ENCODE results near the gene ARHGAP4.

DNA sequence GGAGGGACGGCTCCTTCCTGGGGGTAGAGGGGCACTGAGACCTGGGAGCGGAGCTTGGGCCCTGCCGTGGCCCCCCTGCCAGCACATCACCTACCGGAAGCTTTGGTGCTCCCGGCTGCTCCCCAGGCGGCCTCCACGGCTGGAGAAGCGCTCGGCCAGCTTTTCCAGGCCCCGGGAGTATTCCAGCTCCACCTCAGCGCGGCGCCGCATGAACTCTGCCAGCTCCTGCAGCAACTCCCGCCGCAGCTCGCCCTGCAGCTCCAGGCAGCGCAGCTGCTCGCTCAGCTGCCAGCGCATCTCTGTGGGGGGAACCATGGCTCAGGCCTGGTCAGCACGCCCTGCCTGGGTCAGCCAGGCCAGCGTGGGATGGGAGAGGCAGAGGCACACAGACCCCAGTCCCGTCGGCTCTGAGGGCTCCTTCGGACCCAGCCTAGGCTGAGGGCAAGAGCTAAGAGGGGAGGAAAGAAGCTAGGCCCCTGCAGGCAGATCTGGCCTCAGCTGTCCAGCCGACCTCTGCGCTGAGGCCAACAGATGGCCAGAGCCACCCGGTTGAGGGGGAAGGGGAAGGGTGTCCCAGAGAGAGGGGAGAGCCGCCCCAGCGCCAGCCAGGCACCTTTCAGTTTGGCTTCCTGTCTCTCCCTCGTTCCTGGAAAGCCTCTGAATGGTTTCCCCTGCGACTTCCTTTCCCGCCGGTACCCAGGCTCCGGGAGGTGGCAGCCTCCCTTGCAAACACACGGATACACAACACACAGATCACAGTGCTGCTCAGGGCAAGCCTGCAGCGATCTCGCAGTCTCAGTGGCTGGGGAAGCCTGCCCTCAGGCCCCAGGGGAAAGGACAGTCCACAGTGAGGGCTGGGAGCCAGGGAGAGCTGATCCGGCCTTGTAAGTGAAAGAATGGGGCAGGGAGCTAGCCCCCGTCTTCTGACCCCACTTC, 4.3 kb downstream of the ARHGAP4 start:
- TF ChIP-seq, protein P1, sequence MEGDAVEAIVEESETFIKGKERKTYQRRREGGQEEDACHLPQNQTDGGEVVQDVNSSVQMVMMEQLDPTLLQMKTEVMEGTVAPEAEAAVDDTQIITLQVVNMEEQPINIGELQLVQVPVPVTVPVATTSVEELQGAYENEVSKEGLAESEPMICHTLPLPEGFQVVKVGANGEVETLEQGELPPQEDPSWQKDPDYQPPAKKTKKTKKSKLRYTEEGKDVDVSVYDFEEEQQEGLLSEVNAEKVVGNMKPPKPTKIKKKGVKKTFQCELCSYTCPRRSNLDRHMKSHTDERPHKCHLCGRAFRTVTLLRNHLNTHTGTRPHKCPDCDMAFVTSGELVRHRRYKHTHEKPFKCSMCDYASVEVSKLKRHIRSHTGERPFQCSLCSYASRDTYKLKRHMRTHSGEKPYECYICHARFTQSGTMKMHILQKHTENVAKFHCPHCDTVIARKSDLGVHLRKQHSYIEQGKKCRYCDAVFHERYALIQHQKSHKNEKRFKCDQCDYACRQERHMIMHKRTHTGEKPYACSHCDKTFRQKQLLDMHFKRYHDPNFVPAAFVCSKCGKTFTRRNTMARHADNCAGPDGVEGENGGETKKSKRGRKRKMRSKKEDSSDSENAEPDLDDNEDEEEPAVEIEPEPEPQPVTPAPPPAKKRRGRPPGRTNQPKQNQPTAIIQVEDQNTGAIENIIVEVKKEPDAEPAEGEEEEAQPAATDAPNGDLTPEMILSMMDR (IDR thresholded peaks at IDR 0.05) = no peak
- TF ChIP-seq POLR2A (IDR thresholded peaks at IDR 0.05) = no peak

Measured in Peyer's patch (tissue), 4 donors.